ENCODE data around the gene KCNQ1.

The KCNQ1 gene

GRCh38 chr11:2415601-2416380 lies 29.0 kb upstream of the KCNQ1 start:
- no peak for TF ChIP-seq ZNF70 (CRISPR knock-in tag; IDR thresholded peaks at IDR 0.05)

GRCh38 chr11:2416765-2417164 lies 28.0 kb upstream of the KCNQ1 start:
- TF ChIP-seq CSDC2 (CRISPR knock-in tag; IDR thresholded peaks at IDR 0.05), result no peak
- no peak for ATAC-seq

More at GRCh38 chr11:2415601-2416380, 29.0 kb upstream of the KCNQ1 start:
- ATAC-seq, result no peak

- TF ChIP-seq ARNTL (CRISPR knock-in tag; IDR thresholded peaks at IDR 0.05; ENCODE audit: borderline replicate concordance, low read depth), result no peak
- no peak for TF ChIP-seq PPARA (CRISPR knock-in tag; IDR thresholded peaks at IDR 0.05; ENCODE audit: borderline replicate concordance)
- TF ChIP-seq, protein P1, sequence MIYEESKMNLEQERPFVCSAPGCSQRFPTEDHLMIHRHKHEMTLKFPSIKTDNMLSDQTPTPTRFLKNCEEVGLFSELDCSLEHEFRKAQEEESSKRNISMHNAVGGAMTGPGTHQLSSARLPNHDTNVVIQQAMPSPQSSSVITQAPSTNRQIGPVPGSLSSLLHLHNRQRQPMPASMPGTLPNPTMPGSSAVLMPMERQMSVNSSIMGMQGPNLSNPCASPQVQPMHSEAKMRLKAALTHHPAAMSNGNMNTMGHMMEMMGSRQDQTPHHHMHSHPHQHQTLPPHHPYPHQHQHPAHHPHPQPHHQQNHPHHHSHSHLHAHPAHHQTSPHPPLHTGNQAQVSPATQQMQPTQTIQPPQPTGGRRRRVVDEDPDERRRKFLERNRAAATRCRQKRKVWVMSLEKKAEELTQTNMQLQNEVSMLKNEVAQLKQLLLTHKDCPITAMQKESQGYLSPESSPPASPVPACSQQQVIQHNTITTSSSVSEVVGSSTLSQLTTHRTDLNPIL (CRISPR knock-in tag; IDR thresholded peaks at IDR 0.05; ENCODE audit: low read depth), result no peak
- no peak for TF ChIP-seq ZFP3 (CRISPR knock-in tag; IDR thresholded peaks at IDR 0.05)
- TF ChIP-seq, protein P2, sequence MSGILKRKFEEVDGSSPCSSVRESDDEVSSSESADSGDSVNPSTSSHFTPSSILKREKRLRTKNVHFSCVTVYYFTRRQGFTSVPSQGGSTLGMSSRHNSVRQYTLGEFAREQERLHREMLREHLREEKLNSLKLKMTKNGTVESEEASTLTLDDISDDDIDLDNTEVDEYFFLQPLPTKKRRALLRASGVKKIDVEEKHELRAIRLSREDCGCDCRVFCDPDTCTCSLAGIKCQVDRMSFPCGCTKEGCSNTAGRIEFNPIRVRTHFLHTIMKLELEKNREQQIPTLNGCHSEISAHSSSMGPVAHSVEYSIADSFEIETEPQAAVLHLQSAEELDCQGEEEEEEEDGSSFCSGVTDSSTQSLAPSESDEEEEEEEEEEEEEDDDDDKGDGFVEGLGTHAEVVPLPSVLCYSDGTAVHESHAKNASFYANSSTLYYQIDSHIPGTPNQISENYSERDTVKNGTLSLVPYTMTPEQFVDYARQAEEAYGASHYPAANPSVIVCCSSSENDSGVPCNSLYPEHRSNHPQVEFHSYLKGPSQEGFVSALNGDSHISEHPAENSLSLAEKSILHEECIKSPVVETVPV (CRISPR knock-in tag; IDR thresholded peaks at IDR 0.05), result no peak
- TF ChIP-seq OSR1 (CRISPR knock-in tag; IDR thresholded peaks at IDR 0.05), result no peak
- no peak for TF ChIP-seq ZC3H10 (CRISPR knock-in tag; IDR thresholded peaks at IDR 0.05)
- no peak for TF ChIP-seq TOX (CRISPR knock-in tag; IDR thresholded peaks at IDR 0.05; ENCODE audit: borderline replicate concordance)
- TF ChIP-seq ZNF8 (CRISPR knock-in tag; IDR thresholded peaks at IDR 0.05), result no peak
- TF ChIP-seq GLIS3 (CRISPR knock-in tag; IDR thresholded peaks at IDR 0.05), result no peak
- no peak for TF ChIP-seq ISL1 (CRISPR knock-in tag; IDR thresholded peaks at IDR 0.05)
- TF ChIP-seq TSHZ2 (CRISPR knock-in tag; IDR thresholded peaks at IDR 0.05), result no peak
- no peak for TF ChIP-seq PATZ1 (CRISPR knock-in tag; IDR thresholded peaks at IDR 0.05; ENCODE audit: borderline replicate concordance)
- TF ChIP-seq BACH2 (CRISPR knock-in tag; IDR thresholded peaks at IDR 0.05; ENCODE audit: borderline replicate concordance), result no peak
- no peak for TF ChIP-seq RARB (CRISPR knock-in tag; IDR thresholded peaks at IDR 0.05)
- TF ChIP-seq CSDC2 (CRISPR knock-in tag; IDR thresholded peaks at IDR 0.05), result no peak
- TF ChIP-seq SNAI2 (CRISPR knock-in tag; IDR thresholded peaks at IDR 0.05), result no peak
- TF ChIP-seq, protein P3, sequence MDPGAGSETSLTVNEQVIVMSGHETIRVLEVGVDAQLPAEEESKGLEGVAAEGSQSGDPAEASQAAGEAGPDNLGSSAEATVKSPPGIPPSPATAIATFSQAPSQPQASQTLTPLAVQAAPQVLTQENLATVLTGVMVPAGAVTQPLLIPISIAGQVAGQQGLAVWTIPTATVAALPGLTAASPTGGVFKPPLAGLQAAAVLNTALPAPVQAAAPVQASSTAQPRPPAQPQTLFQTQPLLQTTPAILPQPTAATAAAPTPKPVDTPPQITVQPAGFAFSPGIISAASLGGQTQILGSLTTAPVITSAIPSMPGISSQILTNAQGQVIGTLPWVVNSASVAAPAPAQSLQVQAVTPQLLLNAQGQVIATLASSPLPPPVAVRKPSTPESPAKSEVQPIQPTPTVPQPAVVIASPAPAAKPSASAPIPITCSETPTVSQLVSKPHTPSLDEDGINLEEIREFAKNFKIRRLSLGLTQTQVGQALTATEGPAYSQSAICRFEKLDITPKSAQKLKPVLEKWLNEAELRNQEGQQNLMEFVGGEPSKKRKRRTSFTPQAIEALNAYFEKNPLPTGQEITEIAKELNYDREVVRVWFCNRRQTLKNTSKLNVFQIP (CRISPR knock-in tag; IDR thresholded peaks at IDR 0.05; ENCODE audit: borderline replicate concordance, low read depth), result no peak
- TF ChIP-seq TCF4 (CRISPR knock-in tag; IDR thresholded peaks at IDR 0.05; ENCODE audit: borderline replicate concordance), result no peak
- no peak for TF ChIP-seq ZNF565 (CRISPR knock-in tag; conservative IDR thresholded peaks at IDR 0.05; ENCODE audit: low read depth)
- ATAC-seq, result no peak
These were observed 26.7 kb upstream of the KCNQ1 start for GRCh38 chr11:2417856-2418692.

Measured in SK-N-SH treated with all-trans-retinoic acid at 6 μM for 48 hours (cell line).